HG03025 (cell line): ENCODE results near the gene CATSPER3.

ENCODE experiments used
- ATAC-seq: cut with Tn5 transposase; IDR thresholded peaks from one replicate; pipeline ENCODE4 v1.9.1; 2021; ENCODE audit warnings: mild to moderate bottlenecking, moderate library complexity; ENCODE audit not compliant: unreplicated experiment, low FRiP score

CATSPER3 gene

GRCh38 chr5:134967607-134968006 lies at the start of gene CATSPER3:
Gene CATSPER3, plus strand, starts transcription at chr5:134967907. Its CDS starts 85 bp downstream, at chr5:134967992.
- ATAC-seq: no peak

- ATAC-seq: no peak
Measured at GRCh38 chr5:134918861-134919260, 48.8 kb upstream of the CATSPER3 start.

- ATAC-seq: no peak
Measured at GRCh38 chr5:134920848-134921575, 46.7 kb upstream of the CATSPER3 start.

- ATAC-seq: no peak
Measured at GRCh38 chr5:134932508-134932907, 35.2 kb upstream of the CATSPER3 start.

- ATAC-seq: no peak
Measured at GRCh38 chr5:134934202-134934601, 33.5 kb upstream of the CATSPER3 start.

GRCh38 chr5:134935711-134936602 lies 31.8 kb upstream of the CATSPER3 start:
- ATAC-seq: no peak

GRCh38 chr5:134937526-134937925 lies 30.2 kb upstream of the CATSPER3 start:
- ATAC-seq: no peak

GRCh38 chr5:134938030-134938429 lies 29.7 kb upstream of the CATSPER3 start:
- ATAC-seq: no peak

GRCh38 chr5:134939500-134939899 lies 28.2 kb upstream of the CATSPER3 start:
- ATAC-seq: no peak

- ATAC-seq: no peak
Measured at GRCh38 chr5:134943547-134943946, 24.2 kb upstream of the CATSPER3 start.

GRCh38 chr5:134944630-134945029 lies 23.1 kb upstream of the CATSPER3 start:
- ATAC-seq: no peak

- no peak for ATAC-seq
Measured at GRCh38 chr5:134945041-134945440, 22.7 kb upstream of the CATSPER3 start.

- ATAC-seq: no peak
Measured at GRCh38 chr5:134948911-134949310, 18.8 kb upstream of the CATSPER3 start.

- no peak for ATAC-seq
Measured at GRCh38 chr5:134949316-134949715, 18.4 kb upstream of the CATSPER3 start.

GRCh38 chr5:134957920-134958608 lies 9.6 kb upstream of the CATSPER3 start:
- no peak for ATAC-seq

GRCh38 chr5:134958755-134959154 lies 9.0 kb upstream of the CATSPER3 start:
- ATAC-seq: no peak

- no peak for ATAC-seq
Measured at GRCh38 chr5:134963098-134963497, 4.6 kb upstream of the CATSPER3 start.

- ATAC-seq: no peak
Measured at GRCh38 chr5:134964359-134965270, 3.1 kb upstream of the CATSPER3 start.

GRCh38 chr5:134965271-134965825 lies 2.4 kb upstream of the CATSPER3 start:
- no peak for ATAC-seq

GRCh38 chr5:134968055-134968454 lies 348 bp downstream of the CATSPER3 start:
- no peak for ATAC-seq
